RWPE1 (cell line): ENCODE results near the gene TMEM229B.

Experiments used
- CTCF ChIA-PET: fragments of 350-600 bp; sonication (Branson Sonifier 250); formaldehyde crosslinking; extraction: SDS; loops from one replicate; lab custom pipeline; 2021; lab: Yijun Ruan, JAX
- POLR2A ChIA-PET: fragments of 400-600 bp; formaldehyde crosslinking; extraction: SDS; loops from one replicate; lab custom pipeline; 2020; ENCODE audit warnings: antibody characterized with exemption; ENCODE audit not compliant: low non-redundant PET; lab: Yijun Ruan, JAX
- DNase-seq: peaks from one replicate; pipeline ENCODE4 v3.0.0; 2012; ENCODE audit warnings: low spot score
- H3K27ac ChIP-seq: fragments of 450-650 bp; 2 replicates; pipeline ENCODE4 v1.5.1; 2017
- CTCF ChIP-seq: fragments of 450-650 bp; conservative IDR thresholded peaks from 2 replicates; pipeline ENCODE4 v1.5.1; 2017; ENCODE audit warnings: low read depth, mild to moderate bottlenecking

TMEM229B gene

GRCh38 chr14:67529947-67530935 lies 41.7 kb upstream of the TMEM229B start:
- ChIA-PET CTCF (interaction anchor here (0.7 to 2.3 kb wide), 4 partner anchors 29 to 103 kb away, joined by 3 to 10 read pairs (median 3); no protein-coding TSS in a partner anchor), POLR2A (no interaction called here)
- no peak for DNase-seq
- no peak for TF ChIP-seq CTCF
- no peak overlapping the region for H3K27ac ChIP-seq

GRCh38 chr14:67528276-67528675 lies 39.8 kb upstream of the TMEM229B start:
- CTCF ChIA-PET: interaction anchor here (0.5 to 5.2 kb wide), 3 partner anchors 34 to 99 kb away, joined by 4 to 84 read pairs (median 10); no protein-coding TSS in a partner anchor
- TF ChIP-seq CTCF: no peak
- POLR2A ChIA-PET: interaction anchor here (1.4 kb wide), 1 partner anchor 43 kb away, joined by 5 read pairs; no protein-coding TSS in a partner anchor
- H3K27ac ChIP-seq: no peak overlapping the region
- DNase-seq: no peak

GRCh38 chr14:67527756-67528155 lies 39.2 kb upstream of the TMEM229B start:
- POLR2A ChIA-PET: interaction anchor here (1.4 kb wide), 1 partner anchor 44 kb away, joined by 5 read pairs; no protein-coding TSS in a partner anchor

GRCh38 chr14:67526676-67527459 lies 38.3 kb upstream of the TMEM229B start:
- no peak overlapping the region for H3K27ac ChIP-seq

More at GRCh38 chr14:67527756-67528155, 39.2 kb upstream of the TMEM229B start:
- TF ChIP-seq CTCF: no peak
- H3K27ac ChIP-seq: no peak overlapping the region
- CTCF ChIA-PET: interaction anchor here (0.8 to 5.2 kb wide), 5 partner anchors 16 to 53 kb away, joined by 4 to 84 read pairs (median 5); no protein-coding TSS in a partner anchor
- no peak for DNase-seq

GRCh38 chr14:67526181-67526580 lies 37.7 kb upstream of the TMEM229B start:
- no peak overlapping the region for H3K27ac ChIP-seq
- DNase-seq: no peak
- ChIA-PET POLR2A (no interaction called here), CTCF (interaction anchor here (0.6 to 5.2 kb wide), 17 partner anchors 9 to 176 kb away, joined by 3 to 84 read pairs (median 5); partner anchors contain the start of genes PIGH, PLEK2 and RDH12)
- TF ChIP-seq CTCF: no peak

More at GRCh38 chr14:67526676-67527459, 38.3 kb upstream of the TMEM229B start:
- POLR2A ChIA-PET: no interaction called here
- DNase-seq: peak; percentile 55
- CTCF ChIA-PET: interaction anchor here (0.5 to 5.2 kb wide), 24 partner anchors 8 to 216 kb away, joined by 3 to 84 read pairs (median 4); partner anchors contain the start of genes PIGH, PLEK2 and RDH12
- peak; percentile 83 for TF ChIP-seq CTCF
